Measurements from ENCODE around the gene SATB2.

SATB2 gene

GRCh38 chr2:199465390-199465789, 7.7 kb upstream of the SATB2 start:
- ATAC-seq, result no peak
- TF ChIP-seq TOX (CRISPR knock-in tag; IDR thresholded peaks at IDR 0.05; ENCODE audit: borderline replicate concordance) (no peak), RARB (CRISPR knock-in tag; IDR thresholded peaks at IDR 0.05) (no peak), CSRNP3 (CRISPR knock-in tag; IDR thresholded peaks at IDR 0.05) (no peak), POU6F1 (CRISPR knock-in tag; IDR thresholded peaks at IDR 0.05; ENCODE audit: borderline replicate concordance, low read depth) (no peak), ZC3H10 (CRISPR knock-in tag; IDR thresholded peaks at IDR 0.05) (no peak), SNAI2 (CRISPR knock-in tag; IDR thresholded peaks at IDR 0.05) (no peak), PATZ1 (CRISPR knock-in tag; IDR thresholded peaks at IDR 0.05; ENCODE audit: borderline replicate concordance) (no peak), ZFP30 (CRISPR knock-in tag; IDR thresholded peaks at IDR 0.05) (no peak), TCF4 (CRISPR knock-in tag; IDR thresholded peaks at IDR 0.05; ENCODE audit: borderline replicate concordance) (no peak), PPARA (CRISPR knock-in tag; IDR thresholded peaks at IDR 0.05; ENCODE audit: borderline replicate concordance) (no peak), ZNF8 (CRISPR knock-in tag; IDR thresholded peaks at IDR 0.05) (no peak), ESRRG (CRISPR knock-in tag; IDR thresholded peaks at IDR 0.05) (no peak), ISL1 (CRISPR knock-in tag; IDR thresholded peaks at IDR 0.05) (no peak), OSR1 (CRISPR knock-in tag; IDR thresholded peaks at IDR 0.05) (no peak), ZNF565 (CRISPR knock-in tag; conservative IDR thresholded peaks at IDR 0.05; ENCODE audit: low read depth) (no peak), ZNF70 (CRISPR knock-in tag; IDR thresholded peaks at IDR 0.05) (no peak), GLIS3 (CRISPR knock-in tag; IDR thresholded peaks at IDR 0.05) (no peak)
- TF ChIP-seq, protein P1, sequence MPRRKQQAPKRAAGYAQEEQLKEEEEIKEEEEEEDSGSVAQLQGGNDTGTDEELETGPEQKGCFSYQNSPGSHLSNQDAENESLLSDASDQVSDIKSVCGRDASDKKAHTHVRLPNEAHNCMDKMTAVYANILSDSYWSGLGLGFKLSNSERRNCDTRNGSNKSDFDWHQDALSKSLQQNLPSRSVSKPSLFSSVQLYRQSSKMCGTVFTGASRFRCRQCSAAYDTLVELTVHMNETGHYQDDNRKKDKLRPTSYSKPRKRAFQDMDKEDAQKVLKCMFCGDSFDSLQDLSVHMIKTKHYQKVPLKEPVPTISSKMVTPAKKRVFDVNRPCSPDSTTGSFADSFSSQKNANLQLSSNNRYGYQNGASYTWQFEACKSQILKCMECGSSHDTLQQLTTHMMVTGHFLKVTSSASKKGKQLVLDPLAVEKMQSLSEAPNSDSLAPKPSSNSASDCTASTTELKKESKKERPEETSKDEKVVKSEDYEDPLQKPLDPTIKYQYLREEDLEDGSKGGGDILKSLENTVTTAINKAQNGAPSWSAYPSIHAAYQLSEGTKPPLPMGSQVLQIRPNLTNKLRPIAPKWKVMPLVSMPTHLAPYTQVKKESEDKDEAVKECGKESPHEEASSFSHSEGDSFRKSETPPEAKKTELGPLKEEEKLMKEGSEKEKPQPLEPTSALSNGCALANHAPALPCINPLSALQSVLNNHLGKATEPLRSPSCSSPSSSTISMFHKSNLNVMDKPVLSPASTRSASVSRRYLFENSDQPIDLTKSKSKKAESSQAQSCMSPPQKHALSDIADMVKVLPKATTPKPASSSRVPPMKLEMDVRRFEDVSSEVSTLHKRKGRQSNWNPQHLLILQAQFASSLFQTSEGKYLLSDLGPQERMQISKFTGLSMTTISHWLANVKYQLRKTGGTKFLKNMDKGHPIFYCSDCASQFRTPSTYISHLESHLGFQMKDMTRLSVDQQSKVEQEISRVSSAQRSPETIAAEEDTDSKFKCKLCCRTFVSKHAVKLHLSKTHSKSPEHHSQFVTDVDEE (CRISPR knock-in tag; IDR thresholded peaks at IDR 0.05), result no peak

DNA sequence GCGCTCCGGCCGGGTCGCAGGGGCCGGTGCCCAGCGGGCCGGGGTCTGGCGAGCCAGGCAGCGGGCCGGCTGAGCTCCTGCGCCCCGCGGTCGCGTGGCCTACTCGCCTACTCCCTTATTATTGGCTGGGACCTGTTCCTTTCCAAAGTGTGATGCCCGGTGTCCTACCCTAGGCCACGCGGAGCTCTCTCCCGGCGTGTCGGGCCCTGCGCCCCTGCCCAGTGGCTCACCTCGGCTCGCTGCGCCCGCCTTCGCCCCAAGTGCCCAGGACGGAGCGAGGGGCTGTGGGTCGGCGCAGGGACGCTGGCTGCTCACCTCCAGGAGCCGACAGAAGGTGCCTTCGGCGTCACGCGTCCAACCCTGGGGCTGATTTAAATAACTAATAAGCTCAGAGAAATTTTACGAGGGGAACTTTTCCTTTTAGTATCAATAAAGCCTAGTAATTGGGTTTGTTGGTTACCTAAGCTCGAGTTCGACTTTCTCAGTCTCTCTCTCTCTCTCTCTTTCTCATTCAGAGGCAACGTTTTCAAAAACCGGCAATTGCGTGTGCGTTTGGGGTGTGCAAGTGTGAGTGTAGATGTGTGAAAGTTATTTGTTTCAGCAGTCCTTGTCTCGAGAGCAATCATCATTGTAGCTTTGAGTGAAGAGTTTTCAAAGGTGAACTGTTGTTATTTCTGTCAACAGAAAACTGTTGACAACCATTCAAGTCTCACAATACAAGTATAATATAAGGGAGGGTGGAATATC, 7.0 kb upstream of the SATB2 start:
- ATAC-seq, result no peak
- TF ChIP-seq SNAI2 (CRISPR knock-in tag; IDR thresholded peaks at IDR 0.05) (no peak), ESRRG (CRISPR knock-in tag; IDR thresholded peaks at IDR 0.05) (no peak), ISL1 (CRISPR knock-in tag; IDR thresholded peaks at IDR 0.05) (no peak)

DNA sequence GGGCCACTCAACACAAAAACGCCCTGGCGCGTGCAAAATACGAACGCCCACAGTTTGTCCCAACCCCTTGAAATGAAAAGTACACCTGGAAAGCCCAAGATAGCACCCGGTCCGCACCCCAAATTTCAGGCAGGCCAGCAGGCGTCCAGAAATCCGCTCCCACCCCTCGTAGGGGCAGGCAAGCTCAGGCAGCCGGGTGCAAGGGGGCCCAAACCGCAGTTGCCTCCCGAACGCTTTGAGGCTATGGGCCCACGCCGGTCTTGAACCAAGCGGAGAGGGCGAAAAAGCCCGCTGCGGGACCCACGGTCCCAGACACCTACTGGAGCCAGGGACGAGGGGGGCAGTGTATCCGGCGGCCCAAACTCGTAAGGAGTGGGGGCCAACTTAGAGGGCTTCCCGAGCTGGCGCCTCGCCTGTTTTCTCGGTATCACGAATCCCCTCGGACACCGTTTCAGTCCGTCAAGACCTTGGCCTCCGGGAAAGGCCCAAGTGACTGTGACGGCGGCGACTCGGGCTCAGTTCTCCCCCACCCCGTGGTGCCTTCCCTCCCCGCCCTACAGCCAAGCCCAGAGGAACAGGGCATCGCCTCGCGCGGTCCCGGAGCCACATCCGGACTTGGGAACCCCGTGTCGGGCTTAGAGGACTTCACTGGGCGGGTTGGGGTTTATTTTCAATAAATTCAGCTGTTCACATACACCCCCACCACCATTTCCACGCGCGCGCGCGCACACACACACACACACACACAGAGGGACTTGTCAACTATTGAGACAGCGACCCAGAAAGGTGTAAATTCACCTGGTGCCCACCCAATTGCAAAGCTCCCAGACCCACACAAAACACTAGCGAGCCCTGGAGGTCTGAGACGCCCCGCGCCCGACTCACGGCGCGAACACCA, 6.2 kb upstream of the SATB2 start:
- ATAC-seq, result no peak
- TF ChIP-seq GLIS3 (CRISPR knock-in tag; IDR thresholded peaks at IDR 0.05) (no peak), ISL1 (CRISPR knock-in tag; IDR thresholded peaks at IDR 0.05) (no peak), ZFP3 (CRISPR knock-in tag; IDR thresholded peaks at IDR 0.05) (no peak), TOX (CRISPR knock-in tag; IDR thresholded peaks at IDR 0.05; ENCODE audit: borderline replicate concordance) (no peak), CSDC2 (CRISPR knock-in tag; IDR thresholded peaks at IDR 0.05) (no peak), POU6F1 (CRISPR knock-in tag; IDR thresholded peaks at IDR 0.05; ENCODE audit: borderline replicate concordance, low read depth) (no peak), RARB (CRISPR knock-in tag; IDR thresholded peaks at IDR 0.05) (no peak), SNAI2 (CRISPR knock-in tag; IDR thresholded peaks at IDR 0.05) (no peak), TCF4 (CRISPR knock-in tag; IDR thresholded peaks at IDR 0.05; ENCODE audit: borderline replicate concordance) (no peak), PATZ1 (CRISPR knock-in tag; IDR thresholded peaks at IDR 0.05; ENCODE audit: borderline replicate concordance) (no peak), ARNTL (CRISPR knock-in tag; IDR thresholded peaks at IDR 0.05; ENCODE audit: borderline replicate concordance, low read depth) (no peak), ZNF565 (CRISPR knock-in tag; conservative IDR thresholded peaks at IDR 0.05; ENCODE audit: low read depth) (no peak), ZNF70 (CRISPR knock-in tag; IDR thresholded peaks at IDR 0.05) (no peak), ZFP30 (CRISPR knock-in tag; IDR thresholded peaks at IDR 0.05) (no peak), OSR1 (CRISPR knock-in tag; IDR thresholded peaks at IDR 0.05) (no peak), CSRNP3 (CRISPR knock-in tag; IDR thresholded peaks at IDR 0.05) (no peak)

Measured in SK-N-SH treated with all-trans-retinoic acid at 6 μM for 48 hours (cell line).